Stimulated activated CD8-positive, alpha-beta memory T cell treated with anti-CD3 and anti-CD28 coated beads, Interleukin-4, amount 100 ng/mL, for 4 hours (primary cell): Measurements from ENCODE around the gene POLR1G.
A peak's percentile ranks its signal among the peaks of the same experiment; 100 is the strongest.
"Not testable (repeated sequence)": the region's sequence is repeated elsewhere in the genome, so short reads cannot be mapped to it uniquely, and the experiment has no call there.

ENCODE experiments used
- DNase-seq, 2 donors: peaks; one replicate each; pipeline ENCODE4 v3.0.0-alpha.2; 2020; ENCODE audit warnings: low read depth in 2 of 2, low spot score in 1 of 2

Gene POLR1G

DNA sequence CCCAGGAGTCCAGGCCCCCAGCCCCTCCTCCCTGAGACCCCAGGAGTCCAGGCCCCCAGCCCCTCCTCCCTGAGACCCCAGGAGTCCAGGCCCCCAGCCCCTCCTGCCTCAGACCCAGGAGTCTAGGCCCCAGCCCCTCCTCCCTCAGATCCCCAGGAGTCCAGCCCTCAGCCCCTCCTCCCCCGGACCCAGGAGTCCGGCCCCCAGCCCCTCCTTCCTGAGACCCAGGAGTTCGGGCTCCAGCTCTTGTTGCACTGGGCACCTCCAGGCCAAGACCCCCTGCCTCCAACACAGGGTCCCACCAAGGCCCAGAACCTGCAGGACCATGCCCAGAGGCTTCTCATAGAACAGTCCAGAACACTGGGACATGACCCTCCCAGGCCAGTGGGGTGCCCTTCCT, 13.5 kb downstream of the POLR1G start:
- DNase-seq: no peak

DNA sequence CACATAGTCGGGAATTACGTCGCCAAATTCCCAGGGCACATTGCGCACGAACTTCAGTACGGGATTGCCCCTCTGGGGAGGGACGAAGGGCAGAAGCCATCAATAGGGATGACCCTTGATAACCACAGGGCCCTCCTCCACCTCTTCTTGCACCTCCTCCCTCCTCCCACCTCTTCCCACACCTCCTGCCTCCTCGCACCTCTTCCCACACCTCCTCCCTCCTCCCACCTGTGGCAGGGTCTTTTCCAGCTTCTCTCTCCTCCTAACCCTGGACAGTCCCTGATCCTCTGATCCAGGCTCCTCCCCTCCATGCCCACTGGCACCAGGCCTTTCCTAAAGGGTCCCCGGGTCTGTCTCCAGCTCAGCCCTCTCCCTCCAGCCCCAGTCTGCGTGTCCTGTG, 13.9 kb downstream of the POLR1G start:
- DNase-seq: no peak

DNA sequence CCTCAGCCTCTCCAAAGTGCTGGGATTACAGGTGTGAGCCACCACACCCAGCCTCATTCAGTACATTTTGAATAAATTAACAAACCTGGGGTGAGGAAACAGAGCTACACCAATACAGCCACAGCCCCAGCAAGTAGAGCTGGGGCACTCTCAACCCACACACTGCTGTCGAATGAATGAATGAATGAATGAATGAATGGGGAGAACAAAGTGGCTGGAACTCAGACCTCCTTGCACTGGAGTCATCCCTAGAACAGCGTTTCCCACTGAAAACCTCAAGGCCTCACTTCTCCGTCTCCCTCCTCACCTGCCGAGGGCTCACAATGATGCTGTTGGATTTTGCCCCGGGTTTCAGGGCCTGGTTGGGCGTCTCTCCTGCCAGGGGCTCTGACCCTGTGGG, 14.4 kb downstream of the POLR1G start:
- no peak for DNase-seq

DNA sequence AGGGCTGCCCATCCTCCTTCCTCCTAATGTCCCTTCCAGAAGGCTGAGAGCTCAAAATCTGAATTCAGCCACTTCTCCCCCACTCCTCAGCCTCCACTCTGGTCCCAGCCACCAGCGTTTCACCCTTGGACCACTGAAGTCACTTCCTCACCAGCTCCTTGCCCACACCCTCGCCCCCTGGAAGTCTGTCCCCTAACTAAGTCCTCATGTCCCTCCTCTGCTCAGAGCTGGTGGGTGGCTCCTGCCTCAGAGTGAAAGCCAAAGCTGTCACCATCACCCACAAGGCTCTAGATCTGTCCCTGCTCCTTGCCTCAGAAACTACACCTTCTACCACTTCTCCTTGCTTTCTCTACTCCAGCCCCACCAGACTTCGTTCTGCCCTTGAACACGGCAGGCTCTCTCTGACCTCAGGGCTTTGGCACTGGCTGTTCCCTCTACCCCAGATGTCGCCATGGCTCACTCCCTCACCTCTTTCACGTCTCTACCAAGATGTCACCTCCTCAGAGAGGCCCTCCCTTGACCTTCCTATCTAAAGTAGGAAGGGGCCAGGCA, 15.6 kb downstream of the POLR1G start:
- no peak for DNase-seq

DNA sequence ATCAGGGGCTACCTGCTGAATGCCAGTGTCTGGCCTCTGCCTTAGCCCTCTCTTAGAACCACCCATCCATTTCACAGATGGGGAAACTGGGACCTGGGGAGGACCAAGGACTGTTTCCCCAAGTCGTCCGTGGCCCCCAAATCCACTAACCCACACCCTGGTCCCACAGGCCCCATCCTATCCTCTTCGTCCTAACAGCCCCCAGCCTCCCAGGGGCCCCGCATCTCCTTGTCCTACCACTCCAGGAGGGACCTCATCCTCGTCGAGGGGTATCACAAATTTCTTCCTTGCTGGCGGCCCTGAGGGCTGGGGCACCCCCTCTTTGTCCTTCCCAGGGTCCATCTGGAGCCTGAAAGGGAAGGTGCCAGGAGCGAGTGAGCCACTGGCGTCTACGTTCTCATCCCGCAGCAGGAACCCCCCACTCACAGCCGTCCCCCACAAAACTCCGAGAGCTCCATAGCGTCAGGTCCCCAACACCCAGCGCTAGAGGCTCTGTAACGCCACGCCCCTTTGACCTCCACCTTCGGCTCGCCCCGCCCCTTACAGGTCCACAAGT, 16.7 kb downstream of the POLR1G start:
- peak; percentile 67 to 69 for DNase-seq

DNA sequence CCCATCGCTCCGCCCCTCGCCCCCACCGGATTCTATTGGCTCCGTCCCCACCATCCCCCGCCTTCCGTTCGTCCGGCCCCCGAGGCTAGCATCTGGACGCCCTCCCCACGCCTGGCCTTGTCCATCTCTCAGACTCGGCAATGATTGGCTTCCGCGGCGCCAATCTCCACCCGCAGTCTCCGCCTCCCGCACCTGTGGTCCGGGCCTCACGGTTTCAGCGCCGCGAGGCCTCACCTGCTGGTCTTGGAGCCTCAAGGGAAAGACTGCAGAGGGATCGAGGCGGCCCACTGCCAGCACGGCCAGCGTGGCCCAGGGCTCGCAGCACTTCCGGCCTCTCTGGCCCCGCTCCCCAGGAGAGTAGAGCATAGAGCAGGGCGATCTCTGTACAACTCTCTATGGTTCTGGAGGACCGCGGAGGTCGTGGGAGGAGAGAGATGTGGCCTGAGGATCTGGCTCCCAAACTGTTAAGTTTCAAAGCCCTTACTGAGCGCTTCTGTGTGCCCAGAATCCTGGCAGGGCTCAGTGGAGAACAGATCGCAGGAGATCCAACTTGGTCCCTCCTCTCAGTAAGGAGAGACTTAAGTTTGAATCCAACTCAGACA, 17.2 kb downstream of the POLR1G start, which contains the start of gene ERCC1:
Gene ERCC1, minus strand, starts transcription at position 329 of the 602 bp plus-strand sequence. CDS start 543 bp downstream, outside the sequence.
- DNase-seq: peak in 1 of 2 donors; percentile 27

DNA sequence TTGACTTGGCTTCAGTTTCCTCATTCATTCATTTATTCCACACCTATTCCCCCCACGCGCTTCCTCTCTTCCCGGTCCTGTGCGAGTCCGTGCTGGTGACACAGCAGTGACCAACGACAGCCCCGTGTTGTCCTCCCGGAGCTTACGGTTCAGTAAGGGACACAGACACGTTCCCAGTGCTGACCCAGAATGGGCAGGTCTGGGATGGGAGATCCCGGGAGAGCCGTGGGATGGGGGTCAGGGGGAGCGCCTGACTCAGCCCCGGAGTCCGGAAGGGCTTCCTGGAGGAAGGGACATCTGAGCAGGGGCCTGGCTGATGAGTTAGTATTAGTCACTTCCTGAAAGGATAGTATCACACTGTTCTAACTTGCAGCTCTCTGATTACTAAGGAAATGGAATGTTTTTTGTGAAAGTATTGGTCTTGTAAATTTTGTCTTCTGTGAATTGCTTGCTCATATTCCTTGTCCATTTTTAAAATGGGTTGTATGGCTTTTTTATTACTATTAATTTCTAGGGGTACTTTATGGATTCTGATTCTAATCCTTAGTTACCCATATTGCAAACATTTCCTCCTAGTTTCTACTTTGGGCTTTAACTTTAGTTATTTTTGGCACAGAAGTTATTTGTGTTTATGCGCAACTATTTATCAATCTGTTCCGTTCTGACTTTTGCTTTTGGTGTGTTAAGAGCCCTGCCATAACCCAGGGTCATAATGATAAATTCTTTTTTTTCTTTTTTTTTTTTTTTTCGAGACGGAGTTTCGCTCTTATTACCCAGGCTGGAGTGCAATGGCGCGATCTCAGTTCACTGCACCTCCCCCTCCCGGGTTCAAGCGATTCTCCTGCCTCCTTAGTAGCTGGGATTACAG, 18.0 kb downstream of the POLR1G start:
- DNase-seq: no peak

DNA sequence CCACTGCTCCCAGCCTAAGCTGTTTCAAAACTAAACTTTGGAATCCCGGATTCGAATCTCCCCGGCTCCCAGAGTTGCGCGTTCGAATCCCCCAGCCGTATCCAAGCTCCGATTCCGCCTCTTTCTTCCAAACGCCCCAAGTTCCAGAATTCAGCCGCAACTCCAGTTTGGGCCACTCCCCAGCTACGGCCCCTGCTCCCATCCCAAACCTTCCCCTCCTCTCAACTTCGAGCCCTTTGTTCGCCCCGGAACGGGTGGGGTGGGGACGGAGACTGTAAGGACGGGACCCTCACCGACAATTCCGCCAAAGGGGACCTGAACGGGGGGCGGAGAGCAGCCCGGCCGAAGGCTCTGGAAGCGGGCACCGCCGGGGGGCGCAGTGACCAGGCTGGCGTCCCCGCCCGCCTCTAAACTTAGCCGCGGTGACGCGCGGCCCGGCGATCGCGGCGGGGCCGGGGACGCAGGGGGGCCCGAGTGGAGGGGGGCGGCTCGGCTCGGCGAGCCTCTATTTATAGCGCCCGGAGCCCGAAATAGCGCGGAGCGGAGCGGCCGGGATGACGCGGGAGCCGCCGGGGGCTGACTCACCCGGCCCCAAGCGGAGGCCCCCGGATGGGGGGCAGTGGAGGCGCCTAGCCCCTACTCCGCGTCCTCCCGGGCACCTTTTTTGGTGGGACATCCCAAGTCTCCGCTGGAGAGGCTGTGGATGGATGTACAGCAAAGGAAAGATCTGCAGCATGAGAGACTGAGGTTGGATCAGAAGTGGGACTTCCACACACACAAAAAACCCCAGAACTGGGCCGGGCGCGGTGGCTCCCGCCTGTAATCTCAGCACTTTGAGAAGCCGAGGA, 22.2 kb downstream of the POLR1G start:
- no peak for DNase-seq

DNA sequence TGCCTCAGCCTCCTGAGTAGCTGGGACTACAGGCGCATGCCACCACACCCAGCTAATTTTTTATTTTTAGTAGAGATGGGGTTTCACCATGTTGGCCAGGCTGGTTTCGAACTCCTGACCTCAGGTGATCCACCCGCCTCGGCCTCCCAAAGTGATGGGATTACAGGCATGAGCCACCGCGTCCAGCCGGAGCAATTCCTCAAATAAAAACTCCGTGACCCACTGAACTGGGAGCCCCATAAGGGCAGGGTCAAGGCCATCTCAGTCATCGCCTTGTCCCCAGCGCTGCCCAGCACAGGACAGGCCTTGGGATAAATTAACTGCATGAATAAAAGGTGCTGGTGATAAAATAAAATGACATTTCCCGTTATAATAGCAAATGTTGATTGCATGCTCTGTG, 23.5 kb downstream of the POLR1G start:
- not testable (repeated sequence) for DNase-seq

DNA sequence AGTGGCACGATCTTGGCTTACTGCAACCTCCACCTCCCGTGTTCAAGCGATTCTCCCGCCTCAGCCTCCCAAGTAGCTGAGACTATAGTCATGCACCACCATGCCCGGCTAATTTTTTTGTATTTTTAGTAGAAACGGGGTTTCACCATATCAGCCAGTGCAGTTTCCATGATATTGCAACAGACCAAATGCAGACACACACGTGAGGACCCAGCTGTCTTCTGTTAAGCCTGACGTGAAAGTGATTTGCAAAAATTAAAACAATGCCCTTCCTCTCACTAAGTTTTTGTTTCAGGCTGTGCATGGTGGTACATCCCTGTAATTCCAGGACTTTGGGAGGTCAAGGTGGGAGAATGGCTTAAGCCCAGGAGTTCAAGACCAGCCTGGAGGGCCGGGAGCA, 24.6 kb downstream of the POLR1G start:
- DNase-seq: not testable (repeated sequence)

DNA sequence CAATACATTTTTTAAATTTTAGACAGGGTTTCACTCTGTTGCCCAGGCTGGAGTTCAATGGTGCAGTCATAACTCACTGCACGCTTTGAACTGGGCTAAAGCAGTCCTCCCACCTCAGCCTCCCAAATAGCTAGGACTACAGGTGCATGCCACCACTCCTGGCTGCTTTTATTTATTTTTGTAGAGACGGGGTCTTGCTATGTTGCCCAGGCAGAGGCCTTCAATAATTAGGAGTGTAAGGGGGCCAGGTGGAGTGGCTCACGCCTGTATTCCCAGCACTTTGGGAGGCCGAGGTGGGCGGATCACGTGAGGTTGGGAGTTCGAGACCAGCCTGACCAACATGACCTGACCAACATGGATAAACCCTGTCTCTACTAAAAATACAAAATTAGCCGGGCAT, 26.1 kb downstream of the POLR1G start:
- not testable (repeated sequence) for DNase-seq

DNA sequence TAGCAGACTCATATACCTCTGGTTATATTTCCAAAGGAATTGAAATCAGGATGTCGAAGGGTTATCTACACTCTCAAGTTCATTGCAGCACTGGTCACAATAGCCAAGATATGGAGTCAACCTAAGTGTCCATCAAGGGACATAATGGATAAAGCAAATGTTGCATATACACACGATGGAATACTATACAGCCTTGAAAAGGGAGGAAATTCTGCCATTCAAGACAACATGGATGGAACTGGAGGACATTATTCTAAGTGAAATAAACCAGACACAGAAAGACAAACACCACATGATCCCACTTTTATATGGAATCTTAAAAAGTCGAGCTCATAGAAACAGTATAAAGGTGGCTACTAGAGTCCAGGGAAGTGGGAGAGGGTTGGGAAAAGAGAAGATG, 30.9 kb downstream of the POLR1G start:
- no peak for DNase-seq

DNA sequence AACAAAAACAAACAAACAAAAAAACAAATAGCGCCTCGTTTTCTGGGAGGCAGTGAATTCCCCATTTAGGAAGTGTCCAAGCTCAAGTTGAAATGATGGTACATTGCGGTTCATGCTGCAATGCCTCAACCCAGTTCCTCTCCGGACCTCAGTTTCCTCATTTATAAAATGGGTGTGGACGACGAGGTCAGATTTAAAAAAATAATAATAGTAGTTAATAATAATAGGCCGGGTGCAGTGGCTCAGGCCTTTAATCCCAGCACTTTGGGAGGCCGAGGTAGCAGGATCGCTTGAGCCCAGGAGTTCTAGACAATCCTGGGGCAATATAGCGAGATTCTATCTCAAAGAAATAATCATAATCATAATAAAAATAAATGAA, 32.7 kb downstream of the POLR1G start:
- DNase-seq: no peak

DNA sequence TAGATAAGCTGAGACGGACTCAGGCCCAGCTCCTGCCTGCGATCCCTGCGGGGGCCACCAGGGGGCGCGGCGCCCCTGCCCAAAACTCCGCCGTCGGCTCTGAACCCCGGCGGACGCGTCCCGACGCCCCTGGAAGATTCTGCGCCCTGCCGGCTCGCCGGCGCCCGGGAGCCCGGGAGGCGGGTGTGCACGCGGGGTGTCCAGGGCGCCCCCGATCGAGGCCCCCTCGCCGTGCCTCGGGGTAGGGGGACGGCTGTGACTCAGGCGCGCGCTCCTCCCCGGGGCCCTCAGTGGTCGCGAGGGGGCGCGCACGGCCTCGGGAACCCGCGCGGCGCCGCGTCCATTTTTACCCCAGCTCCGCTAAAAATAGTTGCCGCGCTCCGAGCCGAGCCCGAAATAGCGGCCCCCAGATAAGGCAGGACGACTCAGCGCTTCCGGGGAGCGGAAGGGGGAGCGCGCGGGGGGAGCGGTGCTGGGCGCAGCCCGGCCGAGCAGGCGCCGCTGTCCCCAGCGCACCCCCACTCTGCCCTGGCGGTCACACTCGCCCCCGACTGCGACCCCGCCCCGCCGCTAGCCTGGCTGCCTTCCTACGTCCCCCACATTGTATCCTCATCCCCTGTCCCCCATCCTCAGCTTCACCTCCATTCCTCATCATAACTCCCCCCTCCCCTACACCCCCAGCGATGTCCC, 33.3 kb downstream of the POLR1G start:
- peak; percentile 70 to 76 for DNase-seq

DNA sequence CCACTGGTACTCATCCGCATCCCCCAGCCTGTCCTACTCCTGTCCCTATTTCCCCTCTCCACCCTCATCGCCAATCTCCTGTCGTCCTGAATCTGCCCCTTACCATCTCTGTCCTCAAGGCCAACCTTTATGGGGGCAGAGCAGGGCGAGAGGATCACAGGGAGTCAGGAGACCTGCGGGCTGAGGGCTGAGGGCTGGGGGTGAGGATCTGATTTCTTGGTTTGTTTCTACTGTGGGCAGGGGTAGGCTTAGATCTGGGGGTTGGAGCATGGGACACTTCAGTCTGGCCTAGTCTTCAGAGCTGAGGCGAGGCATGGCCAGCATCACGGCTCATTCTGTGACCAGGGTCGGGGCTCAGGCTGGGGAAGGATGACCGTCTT, 33.8 kb downstream of the POLR1G start:
- no peak for DNase-seq

DNA sequence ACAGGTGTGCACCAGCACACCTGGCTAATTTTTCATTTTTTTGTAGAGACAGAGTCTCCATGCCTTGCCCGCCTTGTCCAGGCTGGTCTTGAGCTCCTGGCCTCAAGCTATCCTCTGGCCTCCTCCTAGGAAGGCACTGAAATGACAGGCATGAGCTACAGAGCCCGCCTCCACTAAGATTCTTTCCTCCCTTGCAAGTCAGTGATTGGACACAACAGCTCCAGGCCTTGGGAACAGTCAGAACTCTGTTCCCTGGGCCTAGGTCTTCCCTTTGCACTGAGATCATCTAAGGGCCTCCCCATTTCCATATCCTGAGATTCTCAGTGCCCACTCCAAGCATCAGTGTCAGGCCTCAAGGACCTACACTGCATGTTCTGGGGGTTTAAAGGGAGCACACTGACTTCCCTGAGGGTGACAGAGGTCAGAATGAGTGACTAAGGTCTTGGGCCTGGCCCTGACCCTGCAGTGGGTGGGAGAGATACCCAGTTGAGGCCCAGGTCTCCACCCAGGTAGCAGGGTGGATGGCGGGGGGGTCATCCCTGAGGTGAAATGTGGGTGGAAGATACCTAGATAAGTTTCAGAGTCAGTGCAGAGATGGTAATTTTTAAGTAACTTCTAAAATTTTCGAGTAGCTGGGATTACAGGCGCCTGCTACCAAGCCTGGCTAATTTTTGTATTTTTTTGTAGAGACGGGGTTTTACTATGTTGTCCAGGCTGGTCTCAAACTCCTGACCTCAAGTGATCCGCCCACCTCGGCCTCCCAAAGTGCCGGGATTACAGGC, 34.6 kb downstream of the POLR1G start:
- no peak for DNase-seq

DNA sequence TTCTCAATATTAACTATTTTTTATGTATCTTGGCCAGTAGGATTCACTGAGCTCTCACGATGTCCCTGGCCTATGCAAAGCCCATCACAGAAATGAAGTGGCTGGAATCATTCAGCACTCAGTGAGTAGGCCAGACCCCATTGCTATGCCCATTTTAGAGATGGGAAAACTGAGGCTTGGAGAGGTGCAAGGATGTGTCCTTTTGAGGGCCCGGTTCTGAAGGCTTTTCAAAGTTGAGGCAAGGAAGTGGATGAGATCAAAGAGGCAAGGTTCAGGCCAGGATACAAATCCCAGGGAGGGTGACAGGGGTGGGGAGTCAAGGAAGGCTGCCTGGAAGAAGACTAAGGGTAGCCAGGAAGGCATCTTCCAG, 35.9 kb downstream of the POLR1G start:
- DNase-seq: no peak

DNA sequence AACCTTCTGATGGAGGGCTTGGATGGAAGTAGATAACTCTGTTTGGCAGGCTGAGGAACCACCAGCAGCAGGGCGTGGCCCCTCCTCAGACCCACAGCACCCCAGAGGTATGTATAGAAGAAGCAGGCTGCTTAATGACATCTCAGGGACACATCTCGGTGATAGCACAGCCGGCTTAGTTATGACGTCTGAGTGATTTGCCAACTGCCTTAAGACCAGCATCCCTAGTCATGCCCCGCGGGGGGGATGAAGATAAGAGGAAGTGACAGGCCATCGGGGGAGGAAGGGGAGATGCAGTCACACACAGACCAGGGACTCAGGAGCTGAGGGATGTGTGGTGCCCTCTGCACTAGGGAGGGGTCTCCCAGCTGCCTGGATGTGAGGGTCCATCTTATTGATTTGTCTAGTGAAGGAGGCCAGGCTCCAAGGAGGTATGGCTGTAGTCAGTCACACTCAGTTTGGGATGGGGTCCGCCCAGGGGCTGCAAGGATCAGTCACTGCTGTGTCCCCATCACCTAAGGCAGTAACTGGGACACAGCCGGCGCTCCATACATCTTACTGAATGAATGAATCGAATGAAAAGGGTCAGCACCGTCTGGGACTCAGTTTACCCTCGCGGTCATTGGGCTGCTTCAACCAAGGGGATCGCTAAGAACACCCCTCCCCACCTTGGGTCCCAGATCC, 36.5 kb downstream of the POLR1G start:
- no peak for DNase-seq
